Natural killer cell treated with Interleukin-12 subunit alpha and Interleukin-12 subunit beta and Interleukin-15 and Interleukin-18, amount 100 ng/mL, for 72 hours (primary cell): ENCODE measurements around the gene PON1. TPM values are rescaled to one million over a fixed set of nuclear protein-coding genes. Genes with fewer than 3 reads are reported as not detected.

Source experiments
- ATAC-seq, 2 donors: fragments of 150-1000 bp; cut with Tn5 transposase in 1 of 2; sonication (Bioruptor Pico), chemical (Tn5 transposase) in 1 of 2; 2 replicates each; pipeline ENCODE4 v1.10.0; 2021
- DNase-seq: peaks from one replicate; pipeline ENCODE4 v3.0.0; 2022; ENCODE audit warnings: low spot score
- H3K27ac Mint-ChIP-seq, 2 donors: 1 replicate in 1 of 2; 2 replicates in 1 of 2; pipeline ENCODE4 v1.8.0; 2022; ENCODE audit warnings: mixed read lengths in 2 of 2, mild to moderate bottlenecking in 1 of 2, moderate library complexity in 1 of 2
- H3K27me3 Mint-ChIP-seq, 2 donors: 1 replicate in 1 of 2; 2 replicates in 1 of 2; pipeline ENCODE4 v1.8.0; 2022; ENCODE audit warnings: mixed read lengths in 2 of 2
- H3K36me3 Mint-ChIP-seq: one replicate; pipeline ENCODE4 v1.8.0; 2022; ENCODE audit warnings: mixed read lengths
- H3K4me1 Mint-ChIP-seq, 2 donors: 1 replicate in 1 of 2; 2 replicates in 1 of 2; pipeline ENCODE4 v1.8.0; 2022; ENCODE audit warnings: low read depth in 2 of 2, mixed read lengths in 2 of 2, mild to moderate bottlenecking in 1 of 2
- H3K4me3 Mint-ChIP-seq: one replicate; pipeline ENCODE4 v1.8.0; 2022; ENCODE audit warnings: mixed read lengths
- H3K9me3 Mint-ChIP-seq: 2 replicates; pipeline ENCODE4 v1.8.0; 2022; ENCODE audit warnings: mixed read lengths
- total RNA-seq, 2 donors: library from RNA; stranded (reverse); gene quantifications; one replicate each; pipeline ENCODE4 v1.2.3, GENCODE V29; 2022

The PON1 gene
- total RNA-seq, 2 donors from 2014 or later, result not detected

GRCh38 chr7:95327356-95327755 lies 3.0 kb upstream of the PON1 start:
- H3K4me1 Mint-ChIP-seq, result peaks cover 14 to 16% of the 10 kb centered on the region in 2 donors
- H3K9me3 Mint-ChIP-seq, result no peaks in the 10 kb centered on the region
- DNase-seq, result no peak
- H3K4me3 Mint-ChIP-seq, result no peak overlapping the region
- H3K36me3 Mint-ChIP-seq, result peaks cover 7% of the 10 kb centered on the region
- H3K27me3 Mint-ChIP-seq, result peaks cover 11 to 14% of the 10 kb centered on the region in 2 donors
- H3K27ac Mint-ChIP-seq, result no peak overlapping the region
- ATAC-seq, result no peak

- peaks cover 14 to 18% of the 10 kb centered on the region in 2 donors for H3K27me3 Mint-ChIP-seq
- ATAC-seq (no peak), DNase-seq (no peak)
- peaks cover 7% of the 10 kb centered on the region for H3K36me3 Mint-ChIP-seq
- H3K27ac Mint-ChIP-seq, result no peak overlapping the region
- H3K4me3 Mint-ChIP-seq, result no peak overlapping the region
- peaks cover 0 to 2% of the 10 kb centered on the region in 2 donors for H3K4me1 Mint-ChIP-seq
- no peaks in the 10 kb centered on the region for H3K9me3 Mint-ChIP-seq
Observed at GRCh38 chr7:95323410-95324129, 762 bp downstream of the PON1 start.

- no peak for DNase-seq
- H3K27ac Mint-ChIP-seq, result no peak overlapping the region
- ATAC-seq, result no peak
- H3K4me1 Mint-ChIP-seq, result peaks cover 0 to 2% of the 10 kb centered on the region in 2 donors
- H3K36me3 Mint-ChIP-seq, result peaks cover 7% of the 10 kb centered on the region
- H3K4me3 Mint-ChIP-seq, result no peak overlapping the region
- peaks cover 14 to 21% of the 10 kb centered on the region in 2 donors for H3K27me3 Mint-ChIP-seq
- H3K9me3 Mint-ChIP-seq, result no peaks in the 10 kb centered on the region
Observed at GRCh38 chr7:95322854-95323253, 1.5 kb downstream of the PON1 start.

GRCh38 chr7:95322396-95322795 lies 1.9 kb downstream of the PON1 start:
- H3K9me3 Mint-ChIP-seq, result no peaks in the 10 kb centered on the region
- no peak overlapping the region for H3K4me3 Mint-ChIP-seq
- ATAC-seq, result no peak
- H3K27me3 Mint-ChIP-seq, result peaks cover 14 to 21% of the 10 kb centered on the region in 2 donors
- DNase-seq, result no peak
- peaks cover 7% of the 10 kb centered on the region for H3K36me3 Mint-ChIP-seq
- H3K4me1 Mint-ChIP-seq, result peaks cover 0 to 2% of the 10 kb centered on the region in 2 donors
- H3K27ac Mint-ChIP-seq, result no peak overlapping the region

- ATAC-seq, result no peak
Observed at GRCh38 chr7:95321720-95322119, 2.6 kb downstream of the PON1 start.

GRCh38 chr7:95320651-95321050 lies 3.7 kb downstream of the PON1 start:
- Mint-ChIP-seq H3K27ac (no peak overlapping the region), H3K36me3 (peaks cover 7% of the 10 kb centered on the region), H3K4me1 (peaks cover 0 to 2% of the 10 kb centered on the region in 2 donors), H3K4me3 (no peak overlapping the region), H3K27me3 (peaks cover 12 to 18% of the 10 kb centered on the region in 2 donors), H3K9me3 (no peaks in the 10 kb centered on the region)
- no peak for ATAC-seq
- no peak for DNase-seq

More at GRCh38 chr7:95321720-95322119, 2.6 kb downstream of the PON1 start:
- peaks cover 7% of the 10 kb centered on the region for H3K36me3 Mint-ChIP-seq
- peaks cover 14 to 21% of the 10 kb centered on the region in 2 donors for H3K27me3 Mint-ChIP-seq
- no peak for DNase-seq
- H3K9me3 Mint-ChIP-seq, result no peaks in the 10 kb centered on the region
- H3K4me1 Mint-ChIP-seq, result peaks cover 0 to 2% of the 10 kb centered on the region in 2 donors
- H3K4me3 Mint-ChIP-seq, result no peak overlapping the region
- H3K27ac Mint-ChIP-seq, result no peak overlapping the region

- H3K9me3 Mint-ChIP-seq, result no peaks in the 10 kb centered on the region
- no peaks in the 10 kb centered on the region for H3K36me3 Mint-ChIP-seq
- H3K27ac Mint-ChIP-seq, result no peak overlapping the region
- H3K4me1 Mint-ChIP-seq, result no peaks in the 10 kb centered on the region
- H3K27me3 Mint-ChIP-seq, result peaks cover 6 to 8% of the 10 kb centered on the region in 2 donors
- no peak for ATAC-seq
- DNase-seq, result no peak
- no peak overlapping the region for H3K4me3 Mint-ChIP-seq
Observed at GRCh38 chr7:95319570-95319969, 4.8 kb downstream of the PON1 start.

GRCh38 chr7:95318501-95319100 lies 5.7 kb downstream of the PON1 start:
- H3K9me3 Mint-ChIP-seq, result no peaks in the 10 kb centered on the region
- no peak overlapping the region for H3K27ac Mint-ChIP-seq
- H3K4me1 Mint-ChIP-seq, result no peaks in the 10 kb centered on the region
- H3K36me3 Mint-ChIP-seq, result no peaks in the 10 kb centered on the region
- H3K4me3 Mint-ChIP-seq, result no peak overlapping the region
- H3K27me3 Mint-ChIP-seq, result peaks cover 12 to 18% of the 10 kb centered on the region in 2 donors
- no peak for DNase-seq
- no peak for ATAC-seq

GRCh38 chr7:95317966-95318365 lies 6.4 kb downstream of the PON1 start:
- H3K4me3 Mint-ChIP-seq, result no peak overlapping the region
- no peaks in the 10 kb centered on the region for H3K4me1 Mint-ChIP-seq
- no peak for ATAC-seq
- H3K27me3 Mint-ChIP-seq, result peaks cover 13 to 21% of the 10 kb centered on the region in 2 donors
- no peak overlapping the region for H3K27ac Mint-ChIP-seq
- no peaks in the 10 kb centered on the region for H3K9me3 Mint-ChIP-seq
- H3K36me3 Mint-ChIP-seq, result no peaks in the 10 kb centered on the region
- no peak for DNase-seq

- peaks cover 13 to 24% of the 10 kb centered on the region in 2 donors for H3K27me3 Mint-ChIP-seq
- H3K4me3 Mint-ChIP-seq, result no peak overlapping the region
- H3K9me3 Mint-ChIP-seq, result no peaks in the 10 kb centered on the region
- H3K36me3 Mint-ChIP-seq, result no peaks in the 10 kb centered on the region
- H3K4me1 Mint-ChIP-seq, result no peaks in the 10 kb centered on the region
- ATAC-seq, result no peak
- DNase-seq, result no peak
- no peak overlapping the region for H3K27ac Mint-ChIP-seq
Observed at GRCh38 chr7:95317546-95317945, 6.8 kb downstream of the PON1 start.

- no peak for ATAC-seq
- Mint-ChIP-seq H3K4me1 (no peaks in the 10 kb centered on the region), H3K27ac (no peak overlapping the region), H3K27me3 (peaks cover 11 to 29% of the 10 kb centered on the region in 2 donors), H3K36me3 (no peaks in the 10 kb centered on the region), H3K9me3 (no peaks in the 10 kb centered on the region), H3K4me3 (no peak overlapping the region)
- no peak for DNase-seq
Observed at GRCh38 chr7:95316588-95316987, 7.7 kb downstream of the PON1 start.

GRCh38 chr7:95312561-95312960 lies 11.8 kb downstream of the PON1 start:
- H3K4me1 Mint-ChIP-seq, result no peaks in the 10 kb centered on the region
- H3K9me3 Mint-ChIP-seq, result no peaks in the 10 kb centered on the region

GRCh38 chr7:95311389-95311788 lies 12.9 kb downstream of the PON1 start:
- Mint-ChIP-seq H3K9me3 (no peaks in the 10 kb centered on the region), H3K27ac (no peak overlapping the region), H3K4me1 (no peaks in the 10 kb centered on the region), H3K4me3 (no peak overlapping the region), H3K27me3 (peaks cover 20 to 40% of the 10 kb centered on the region in 2 donors), H3K36me3 (no peaks in the 10 kb centered on the region)
- no peak for DNase-seq
- no peak for ATAC-seq

More at GRCh38 chr7:95312561-95312960, 11.8 kb downstream of the PON1 start:
- DNase-seq (no peak), ATAC-seq (no peak)
- Mint-ChIP-seq H3K4me3 (no peak overlapping the region), H3K36me3 (no peaks in the 10 kb centered on the region), H3K27ac (no peak overlapping the region), H3K27me3 (peaks cover 20 to 37% of the 10 kb centered on the region in 2 donors)

- no peaks in the 10 kb centered on the region for H3K36me3 Mint-ChIP-seq
- DNase-seq (no peak), ATAC-seq (no peak)
- no peaks in the 10 kb centered on the region for H3K9me3 Mint-ChIP-seq
- no peaks in the 10 kb centered on the region for H3K4me1 Mint-ChIP-seq
- H3K4me3 Mint-ChIP-seq, result no peak overlapping the region
- H3K27me3 Mint-ChIP-seq, result peaks cover 24 to 48% of the 10 kb centered on the region in 2 donors
- no peak overlapping the region for H3K27ac Mint-ChIP-seq
Observed at GRCh38 chr7:95309951-95310350, 14.4 kb downstream of the PON1 start.
